GM10266 (cell line): ENCODE results near the gene PCDHGB4.
"Not testable (repeated sequence)": the region's sequence is repeated elsewhere in the genome, so short reads cannot be mapped to it uniquely, and the experiment has no call there.

ENCODE experiments used
- DNase-seq: peaks from one replicate; pipeline ENCODE4 v3.0.0; 2012; ENCODE audit errors: extremely low spot score
- TF ChIP-seq, protein P1 (sequence below): IDR thresholded peaks from 2 replicates; pipeline ENCODE4 v1.5.1; 2012; ENCODE audit warnings: mild to moderate bottlenecking, low read depth; ENCODE audit not compliant: control insufficient read depth, insufficient read depth; ENCODE audit errors: missing control alignments

PCDHGB4 gene

DNA sequence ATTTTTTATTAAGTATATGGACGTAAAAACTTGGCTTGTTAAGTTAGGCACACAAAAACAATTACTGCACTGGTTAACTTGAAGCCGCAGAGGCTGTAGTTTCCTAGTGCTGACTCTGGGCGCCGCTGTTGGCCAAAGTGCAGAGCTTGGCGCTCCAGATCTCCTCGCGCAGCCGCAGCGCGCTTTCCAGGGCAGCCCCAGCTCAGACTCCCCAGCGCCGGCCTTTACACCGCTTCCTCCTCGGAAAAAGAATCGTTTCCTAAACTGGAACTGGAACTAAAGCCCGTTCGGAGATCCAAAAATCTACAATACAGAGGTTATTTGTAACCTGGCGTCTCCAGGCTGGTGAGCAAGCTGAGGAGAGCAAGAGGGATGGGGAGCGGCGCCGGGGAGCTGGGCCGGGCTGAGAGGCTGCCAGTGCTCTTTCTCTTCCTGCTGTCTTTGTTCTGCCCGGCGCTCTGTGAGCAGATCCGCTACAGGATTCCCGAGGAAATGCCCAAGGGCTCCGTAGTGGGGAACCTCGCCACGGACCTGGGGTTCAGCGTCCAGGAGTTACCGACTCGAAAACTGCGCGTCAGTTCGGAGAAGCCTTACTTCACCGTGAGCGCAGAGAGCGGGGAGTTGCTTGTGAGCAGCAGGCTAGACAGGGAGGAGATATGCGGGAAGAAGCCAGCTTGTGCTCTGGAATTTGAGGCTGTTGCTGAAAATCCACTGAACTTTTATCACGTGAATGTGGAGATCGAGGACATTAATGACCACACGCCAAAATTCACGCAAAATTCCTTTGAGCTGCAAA lies 10.5 kb downstream of the PCDHGB4 start, which contains the start of gene PCDHGB5:
Gene PCDHGB5, plus strand, starts transcription at position 192 of the 796 bp plus-strand sequence. Its CDS starts 181 bp downstream, at position 373.
- TF ChIP-seq, protein P1, sequence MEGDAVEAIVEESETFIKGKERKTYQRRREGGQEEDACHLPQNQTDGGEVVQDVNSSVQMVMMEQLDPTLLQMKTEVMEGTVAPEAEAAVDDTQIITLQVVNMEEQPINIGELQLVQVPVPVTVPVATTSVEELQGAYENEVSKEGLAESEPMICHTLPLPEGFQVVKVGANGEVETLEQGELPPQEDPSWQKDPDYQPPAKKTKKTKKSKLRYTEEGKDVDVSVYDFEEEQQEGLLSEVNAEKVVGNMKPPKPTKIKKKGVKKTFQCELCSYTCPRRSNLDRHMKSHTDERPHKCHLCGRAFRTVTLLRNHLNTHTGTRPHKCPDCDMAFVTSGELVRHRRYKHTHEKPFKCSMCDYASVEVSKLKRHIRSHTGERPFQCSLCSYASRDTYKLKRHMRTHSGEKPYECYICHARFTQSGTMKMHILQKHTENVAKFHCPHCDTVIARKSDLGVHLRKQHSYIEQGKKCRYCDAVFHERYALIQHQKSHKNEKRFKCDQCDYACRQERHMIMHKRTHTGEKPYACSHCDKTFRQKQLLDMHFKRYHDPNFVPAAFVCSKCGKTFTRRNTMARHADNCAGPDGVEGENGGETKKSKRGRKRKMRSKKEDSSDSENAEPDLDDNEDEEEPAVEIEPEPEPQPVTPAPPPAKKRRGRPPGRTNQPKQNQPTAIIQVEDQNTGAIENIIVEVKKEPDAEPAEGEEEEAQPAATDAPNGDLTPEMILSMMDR, result peak; percentile 33
- not testable (repeated sequence) for DNase-seq

DNA sequence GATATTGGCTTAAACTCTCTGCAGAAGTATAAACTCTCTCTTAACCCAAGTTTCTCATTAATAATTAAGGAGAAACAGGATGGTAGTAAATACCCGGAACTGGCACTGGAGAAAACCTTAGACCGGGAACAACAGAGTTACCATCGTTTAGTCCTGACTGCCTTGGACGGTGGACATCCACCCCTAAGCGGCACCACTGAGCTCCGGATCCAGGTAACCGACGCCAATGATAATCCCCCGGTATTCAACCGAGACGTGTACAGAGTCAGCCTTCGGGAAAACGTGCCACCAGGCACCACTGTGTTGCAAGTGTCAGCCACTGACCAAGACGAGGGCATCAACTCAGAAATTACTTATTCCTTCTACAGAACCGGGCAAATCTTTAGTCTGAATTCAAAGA lies 11.1 kb downstream of the PCDHGB4 start:
- DNase-seq, result no peak
- TF ChIP-seq, protein P1, result no peak

DNA sequence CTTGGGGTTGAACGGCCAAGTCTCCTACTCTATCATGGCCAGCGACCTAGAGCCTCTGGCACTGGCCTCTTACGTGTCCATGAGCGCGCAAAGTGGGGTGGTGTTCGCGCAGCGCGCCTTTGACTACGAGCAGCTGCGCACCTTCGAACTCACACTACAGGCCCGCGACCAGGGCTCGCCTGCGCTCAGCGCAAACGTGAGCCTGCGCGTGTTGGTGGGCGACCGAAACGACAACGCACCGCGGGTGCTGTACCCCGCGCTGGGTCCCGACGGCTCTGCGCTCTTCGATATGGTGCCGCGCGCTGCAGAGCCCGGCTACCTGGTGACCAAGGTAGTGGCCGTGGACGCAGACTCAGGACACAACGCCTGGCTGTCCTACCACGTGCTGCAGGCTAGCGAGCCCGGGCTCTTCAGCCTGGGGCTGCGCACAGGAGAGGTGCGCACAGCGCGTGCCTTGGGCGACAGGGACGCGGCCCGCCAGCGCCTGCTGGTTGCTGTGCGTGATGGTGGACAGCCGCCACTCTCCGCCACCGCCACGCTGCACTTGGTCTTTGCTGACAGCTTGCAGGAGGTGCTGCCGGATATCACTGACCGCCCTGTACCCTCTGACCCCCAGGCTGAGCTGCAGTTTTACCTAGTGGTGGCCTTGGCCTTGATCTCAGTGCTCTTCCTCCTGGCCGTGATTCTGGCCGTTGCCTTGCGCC lies 12.2 kb downstream of the PCDHGB4 start:
- TF ChIP-seq, protein P1, result no peak
- DNase-seq, result no peak

DNA sequence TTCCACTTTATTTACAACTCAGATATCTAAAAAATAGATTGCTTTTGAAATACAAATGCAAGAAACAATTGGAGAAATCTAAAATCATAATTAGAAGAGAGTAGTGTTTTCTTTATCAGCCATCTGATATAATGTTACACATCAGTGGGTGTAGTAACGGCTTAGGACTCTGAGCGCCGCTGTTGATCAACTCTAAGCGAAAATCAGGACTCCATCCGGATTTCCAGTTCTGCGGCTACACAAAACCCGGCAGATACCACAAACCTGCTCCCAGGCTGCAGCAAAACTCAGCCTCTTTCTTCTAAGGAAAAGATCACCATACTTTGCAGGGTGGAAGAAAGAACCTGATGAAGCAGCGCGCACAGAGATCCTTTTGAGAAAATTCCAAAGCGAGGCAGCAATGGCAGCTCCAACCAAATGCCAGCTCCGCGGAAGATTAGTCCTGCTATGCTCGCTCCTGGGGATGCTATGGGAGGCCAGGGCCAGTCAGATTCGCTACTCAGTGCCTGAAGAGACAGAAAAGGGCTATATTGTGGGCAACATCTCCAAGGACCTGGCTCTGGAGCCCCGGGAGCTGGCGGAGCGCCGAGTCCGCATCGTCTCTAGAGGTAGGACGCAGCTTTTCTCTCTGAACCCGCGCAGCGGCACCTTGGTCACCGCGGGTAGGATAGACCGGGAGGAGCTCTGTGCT lies 15.2 kb downstream of the PCDHGB4 start, which contains the start of gene PCDHGA9:
Gene PCDHGA9, plus strand, starts transcription at position 226 of the 691 bp plus-strand sequence. Its CDS starts 175 bp downstream, at position 401.
- TF ChIP-seq, protein P1, result peak; percentile 31
- DNase-seq, result no peak

DNA sequence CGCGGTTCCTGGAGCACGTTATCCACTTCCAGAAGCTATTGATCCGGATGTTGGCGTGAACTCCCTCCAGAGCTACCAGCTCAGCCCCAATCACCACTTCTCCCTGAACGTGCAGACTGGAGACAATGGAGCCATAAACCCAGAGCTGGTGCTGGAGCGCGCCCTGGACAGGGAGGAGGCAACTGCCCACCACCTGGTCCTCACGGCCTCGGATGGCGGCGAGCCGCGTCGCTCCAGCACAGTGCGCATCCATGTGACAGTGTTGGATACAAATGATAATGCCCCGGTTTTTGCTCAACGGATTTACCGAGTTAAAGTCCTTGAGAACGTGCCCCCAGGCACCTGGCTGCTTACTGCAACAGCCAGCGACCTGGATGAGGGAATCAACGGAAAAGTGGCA lies 15.9 kb downstream of the PCDHGB4 start:
- DNase-seq, result no peak

DNA sequence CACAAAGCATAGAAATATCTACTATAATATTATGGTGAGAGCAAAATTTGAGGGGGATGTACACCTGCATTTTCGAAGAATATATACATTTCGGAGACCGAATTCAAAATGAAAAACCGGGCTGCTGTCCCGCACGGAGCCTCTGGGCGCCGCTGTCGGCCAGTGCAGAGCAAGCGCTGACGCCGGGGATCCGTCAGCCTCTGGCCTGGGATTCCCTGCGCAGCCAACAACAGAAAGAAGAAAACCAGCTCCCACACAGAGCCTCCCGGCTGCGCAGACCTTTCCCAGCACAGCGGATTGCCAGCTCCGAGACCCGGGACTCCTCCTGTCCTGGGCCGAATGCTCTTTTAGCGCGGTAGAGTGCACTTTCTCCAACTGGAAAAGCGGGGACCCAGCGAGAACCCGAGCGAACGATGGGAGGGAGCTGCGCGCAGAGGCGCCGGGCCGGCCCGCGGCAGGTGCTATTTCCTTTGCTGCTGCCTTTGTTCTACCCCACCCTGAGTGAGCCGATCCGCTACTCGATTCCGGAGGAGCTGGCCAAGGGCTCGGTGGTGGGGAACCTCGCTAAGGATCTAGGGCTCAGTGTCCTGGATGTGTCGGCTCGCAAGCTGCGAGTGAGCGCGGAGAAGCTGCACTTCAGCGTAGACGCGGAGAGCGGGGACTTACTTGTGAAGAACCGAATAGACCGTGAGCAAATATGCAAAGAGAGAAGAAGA lies 20.4 kb downstream of the PCDHGB4 start, which contains the start of gene PCDHGB6:
Gene PCDHGB6, plus strand, starts transcription at position 232 of the 716 bp plus-strand sequence. Its CDS starts 182 bp downstream, at position 414.
- not testable (repeated sequence) for DNase-seq
- TF ChIP-seq, protein P1, result peak; percentile 27

More for the DNA sequence above, 15.9 kb downstream of the PCDHGB4 start:
- TF ChIP-seq, protein P1, result no peak
